HepG2 (cell line): Measurements from ENCODE around the gene ARHGAP30. TPM values are rescaled to one million over a fixed set of nuclear protein-coding genes. Genes with fewer than 3 reads are reported as not detected.

Experiments
- ATRX ChIP-seq: sonication (generic); formaldehyde crosslinking; IDR thresholded peaks from 2 replicates; pipeline ENCODE4 v1.4.0; 2020; ENCODE audit warnings: missing genetic modification reagents, borderline replicate concordance
- CAMTA2 ChIP-seq: sonication (generic); formaldehyde crosslinking; IDR thresholded peaks from 2 replicates; pipeline ENCODE4 v1.4.0; 2020; ENCODE audit warnings: mild to moderate bottlenecking, missing genetic modification reagents, borderline replicate concordance
- DDIT3 ChIP-seq: sonication (generic); formaldehyde crosslinking; IDR thresholded peaks from 2 replicates; pipeline ENCODE4 v1.4.0; 2020; ENCODE audit warnings: mild to moderate bottlenecking, missing genetic modification reagents
- ELF3 ChIP-seq: IDR thresholded peaks from 2 replicates; pipeline ENCODE4 v1.6.1; 2016; ENCODE audit warnings: missing genetic modification reagents, missing compliant biosample characterization
- ELK4 ChIP-seq: sonication (generic); formaldehyde crosslinking; IDR thresholded peaks from 2 replicates; pipeline ENCODE4 v1.9.0; 2021; ENCODE audit warnings: missing genetic modification reagents, borderline replicate concordance
- HMGXB4 ChIP-seq, 2 experiments: sonication (generic) in 1 of 2; formaldehyde crosslinking in 1 of 2; IDR thresholded peaks; 2 replicates each; pipeline versions ENCODE4 v1.4.0 to v1.6.1; 2018 to 2020; ENCODE audit warnings: missing genetic modification reagents in 2 of 2, borderline replicate concordance in 1 of 2, low read depth in 1 of 2, mild to moderate bottlenecking in 1 of 2, missing biosample characterization in 1 of 2
- MAZ ChIP-seq, 2 experiments: sonication (generic) in 1 of 2; formaldehyde crosslinking in 1 of 2; IDR thresholded peaks; 2 replicates each; pipeline versions ENCODE4 v1.5.0 to v1.6.1; 2012 to 2020; ENCODE audit warnings: low read depth in 2 of 2, mild to moderate bottlenecking in 2 of 2, borderline replicate concordance in 1 of 2, improper control_type of control experiment in 1 of 2, low read length in 1 of 2, missing genetic modification reagents in 1 of 2, moderate library complexity in 1 of 2
- NAIF1 ChIP-seq: sonication (generic); formaldehyde crosslinking; IDR thresholded peaks from 2 replicates; pipeline ENCODE4 v1.5.0; 2020; ENCODE audit warnings: mild to moderate bottlenecking, missing genetic modification reagents, borderline replicate concordance
- RFX3 ChIP-seq: IDR thresholded peaks from 2 replicates; pipeline ENCODE4 v1.6.1; 2016; ENCODE audit warnings: missing biosample characterization, missing genetic modification reagents
- SOX5 ChIP-seq: IDR thresholded peaks from 2 replicates; pipeline ENCODE4 v1.6.1; 2016; ENCODE audit warnings: borderline replicate concordance
- TEF ChIP-seq: sonication (generic); formaldehyde crosslinking; IDR thresholded peaks from 2 replicates; pipeline ENCODE4 v1.5.0; 2020; ENCODE audit warnings: missing genetic modification reagents
- TMF1 ChIP-seq: sonication (generic); formaldehyde crosslinking; IDR thresholded peaks from 2 replicates; pipeline ENCODE4 v1.8.1; 2022; ENCODE audit warnings: low read depth, missing genetic modification reagents
- WIZ ChIP-seq: sonication (generic); formaldehyde crosslinking; IDR thresholded peaks from 2 replicates; pipeline ENCODE4 v1.5.1; 2020; ENCODE audit warnings: mild to moderate bottlenecking, missing genetic modification reagents
- ZC3H4 ChIP-seq: sonication (generic); formaldehyde crosslinking; IDR thresholded peaks from 2 replicates; pipeline ENCODE4 v1.4.0; 2020; ENCODE audit warnings: missing genetic modification reagents, borderline replicate concordance
- ZIK1 ChIP-seq: sonication (generic); formaldehyde crosslinking; IDR thresholded peaks from 2 replicates; pipeline ENCODE4 v1.5.0; 2020; ENCODE audit warnings: mild to moderate bottlenecking, low read depth, missing genetic modification reagents, borderline replicate concordance
- ZNF337 ChIP-seq: sonication (generic); formaldehyde crosslinking; IDR thresholded peaks from 2 replicates; pipeline ENCODE4 v1.5.1; 2020; ENCODE audit warnings: missing genetic modification reagents, low read depth, mild to moderate bottlenecking, borderline replicate concordance
- ZNF33B ChIP-seq: sonication (generic); formaldehyde crosslinking; IDR thresholded peaks from 2 replicates; pipeline ENCODE4 v1.5.1; 2020; ENCODE audit warnings: mild to moderate bottlenecking, missing genetic modification reagents
- ZNF547 ChIP-seq: sonication (generic); formaldehyde crosslinking; IDR thresholded peaks from 2 replicates; pipeline ENCODE4 v1.5.1; 2020; ENCODE audit warnings: mild to moderate bottlenecking, missing genetic modification reagents
- ZNF569 ChIP-seq: sonication (generic); formaldehyde crosslinking; IDR thresholded peaks from 2 replicates; pipeline ENCODE4 v1.5.0; 2020; ENCODE audit warnings: mild to moderate bottlenecking, missing genetic modification reagents, moderate library complexity, borderline replicate concordance
- ZSCAN22 ChIP-seq: sonication (generic); formaldehyde crosslinking; IDR thresholded peaks from 2 replicates; pipeline ENCODE4 v1.4.0; 2020; ENCODE audit warnings: mild to moderate bottlenecking, missing genetic modification reagents
- ZSCAN31 ChIP-seq: sonication (generic); formaldehyde crosslinking; IDR thresholded peaks from 2 replicates; pipeline ENCODE4 v1.5.0; 2020; ENCODE audit warnings: low read depth, mild to moderate bottlenecking, missing genetic modification reagents
- polyA plus RNA-seq, 8 experiments: library from polyadenylated mRNA; depleted of rRNA in 3 of 8; stranded (reverse) in 7 of 8; unstranded in 1 of 8; fragments of >200 nt; fragmentation: Illumina TruSeq in 4 of 8; extraction: Trizol in 4 of 8; gene quantifications; 2 replicates each; pipeline versions ENCODE4 v1.2.1 to v1.2.3, GENCODE V29; 2011 to 2016; ENCODE audit warnings: low read depth in 4 of 8, missing spikeins in 1 of 8, mixed read lengths in 1 of 8; ENCODE audit not compliant: insufficient read depth in 1 of 8
- total RNA-seq, 5 experiments: library from RNA; depleted of rRNA; stranded (reverse); fragments of >200 nt; fragmentation: Illumina TruSeq; extraction: Trizol; gene quantifications; 2 replicates each; pipeline ENCODE4 v1.2.3, GENCODE V29; 2016; ENCODE audit warnings: low read depth in 1 of 5
- TF ChIP-seq, protein P1 (sequence below): sonication (generic); formaldehyde crosslinking; IDR thresholded peaks from 2 replicates; pipeline ENCODE4 v1.5.0; 2020; ENCODE audit warnings: missing genetic modification reagents

ARHGAP30 gene
- total and polyA plus RNA-seq, 2 of the 13 experiments (the other 11 are each of a cell fraction or from before 2014, with no cell fraction given): 0.13 to 0.20 TPM

DNA sequence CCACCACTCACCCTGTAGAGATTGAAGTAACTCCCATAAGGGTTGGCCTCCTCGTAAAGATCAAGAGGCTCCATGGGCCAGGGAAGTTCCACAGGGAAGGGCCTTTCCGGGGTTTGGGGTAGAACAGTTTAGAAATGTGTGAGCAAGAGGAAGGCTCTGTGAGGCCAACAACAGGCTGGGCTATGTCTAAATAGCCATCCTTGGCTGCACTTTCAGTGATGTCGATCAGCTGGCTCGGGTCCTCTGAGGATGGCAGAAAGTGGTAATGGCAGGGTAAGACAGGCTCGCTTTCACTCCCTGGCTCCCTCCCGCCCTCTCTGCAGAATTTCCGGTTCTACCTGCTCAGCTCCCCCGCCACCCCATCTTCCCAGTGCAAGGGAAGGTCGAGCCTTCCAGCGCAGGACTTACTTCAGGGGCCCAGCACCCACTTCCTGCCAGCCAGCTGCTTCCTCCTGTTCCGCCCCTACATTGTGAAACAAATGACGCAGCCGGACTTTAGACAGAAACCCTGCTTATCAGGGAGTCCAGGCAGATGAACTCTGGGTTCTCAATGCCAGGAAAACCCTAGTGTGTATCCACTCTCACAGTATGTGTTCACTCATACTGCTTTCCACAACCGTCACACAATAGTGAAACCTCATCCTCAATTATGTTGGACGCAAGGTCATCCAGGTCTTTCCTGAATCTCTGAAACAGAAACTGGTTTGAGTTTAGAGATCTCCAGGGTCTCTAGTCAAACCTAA, 56.0 kb downstream of the ARHGAP30 start (continued):
- TF ChIP-seq SOX5 (peak; percentile 95), HMGXB4 (CRISPR knock-in tag; IDR thresholded peaks at IDR 0.05; ENCODE audit: borderline replicate concordance in 1 of 2, low read depth in 1 of 2) (peak; percentile 70 to 79; a peak in 3 of 4 replicates), RFX3 (CRISPR knock-in tag) (no peak), ZC3H4 (CRISPR knock-in tag) (no peak), CAMTA2 (CRISPR knock-in tag) (peak; percentile 86; the same call in 1 of the 2 replicates), ZSCAN31 (CRISPR knock-in tag) (peak; percentile 54), TMF1 (no peak; the same call in 1 of the 2 replicates), ZNF547 (CRISPR knock-in tag) (no peak), ZNF337 (CRISPR knock-in tag) (no peak), TEF (CRISPR knock-in tag) (no peak; the same call in 1 of the 2 replicates), ZNF569 (no peak), WIZ (CRISPR knock-in tag) (no peak; the same call in 1 of the 2 replicates), DDIT3 (CRISPR knock-in tag) (no peak), ZSCAN22 (CRISPR knock-in tag) (0 out of 2 replicates have a peak, but pooled peaks have one; percentile 55), ELK4 (CRISPR knock-in tag) (no peak), ATRX (CRISPR knock-in tag) (no peak), ZIK1 (CRISPR knock-in tag) (no peak), MAZ (IDR thresholded peaks at IDR 0.05; ENCODE audit: borderline replicate concordance, low read depth, low read length) (peak; percentile 50; the same call in 1 of the 2 replicates), MAZ (CRISPR knock-in tag; IDR thresholded peaks at IDR 0.05; ENCODE audit: low read depth) (peak; percentile 44; the same call in 1 of the 2 replicates), ELF3 (peak; percentile 98), ZNF33B (CRISPR knock-in tag) (no peak; the same call in 1 of the 2 replicates), NAIF1 (peak; percentile 55; the same call in 1 of the 2 replicates)
- TF ChIP-seq, protein P1, sequence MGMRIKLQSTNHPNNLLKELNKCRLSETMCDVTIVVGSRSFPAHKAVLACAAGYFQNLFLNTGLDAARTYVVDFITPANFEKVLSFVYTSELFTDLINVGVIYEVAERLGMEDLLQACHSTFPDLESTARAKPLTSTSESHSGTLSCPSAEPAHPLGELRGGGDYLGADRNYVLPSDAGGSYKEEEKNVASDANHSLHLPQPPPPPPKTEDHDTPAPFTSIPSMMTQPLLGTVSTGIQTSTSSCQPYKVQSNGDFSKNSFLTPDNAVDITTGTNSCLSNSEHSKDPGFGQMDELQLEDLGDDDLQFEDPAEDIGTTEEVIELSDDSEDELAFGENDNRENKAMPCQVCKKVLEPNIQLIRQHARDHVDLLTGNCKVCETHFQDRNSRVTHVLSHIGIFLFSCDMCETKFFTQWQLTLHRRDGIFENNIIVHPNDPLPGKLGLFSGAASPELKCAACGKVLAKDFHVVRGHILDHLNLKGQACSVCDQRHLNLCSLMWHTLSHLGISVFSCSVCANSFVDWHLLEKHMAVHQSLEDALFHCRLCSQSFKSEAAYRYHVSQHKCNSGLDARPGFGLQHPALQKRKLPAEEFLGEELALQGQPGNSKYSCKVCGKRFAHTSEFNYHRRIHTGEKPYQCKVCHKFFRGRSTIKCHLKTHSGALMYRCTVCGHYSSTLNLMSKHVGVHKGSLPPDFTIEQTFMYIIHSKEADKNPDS (CRISPR knock-in tag): no peak; the same call in 1 of the 2 replicates
